ENCODE results near the gene INTS6L. TPM values are rescaled to one million over a fixed set of nuclear protein-coding genes. Genes with fewer than 3 reads are reported as not detected.
"Not testable (repeated sequence)": the region's sequence is repeated elsewhere in the genome, so short reads cannot be mapped to it uniquely, and the experiment has no call there.

INTS6L gene
- total and polyA plus RNA-seq, 3 experiments from 2014 or later, result 5.4 to 20.2 (median 19.4) TPM

- POLR2A ChIA-PET, result no interaction called here
- Mint-ChIP-seq H3K9me3 (no peaks in the 10 kb centered on the region), H3K4me3 (no peak overlapping the region), H3K27ac (no peak overlapping the region), H3K36me3 (peaks cover 0 to 1% (median 0%) of the 10 kb centered on the region in 3 donors), H3K27me3 (peaks cover 1 to 10% of the 10 kb centered on the region in 2 donors), H3K4me1 (no peaks in the 10 kb centered on the region)
- H3K27ac ChIP-seq (ENCODE audit: low read depth, low read length), result no peak overlapping the region
- CTCF ChIA-PET, result no interaction called here
- H3K4me1 ChIP-seq (ENCODE audit: insufficient read depth, low read length), result no peaks in the 10 kb centered on the region
- H3K36me3 ChIP-seq (ENCODE audit: insufficient read depth, low read length), result no peaks in the 10 kb centered on the region
- no peak overlapping the region for H3K4me3 ChIP-seq (ENCODE audit: low read length)
- no peaks in the 10 kb centered on the region for H3K27me3 ChIP-seq (ENCODE audit: insufficient read depth, low read length, poor library complexity, severe bottlenecking)
- no peak for DNase-seq
- H3K9me3 ChIP-seq (ENCODE audit: low read length), result no peaks in the 10 kb centered on the region
Observed at GRCh38 chrX:135595543-135595942, 75.1 kb downstream of the INTS6L start.

DNA sequence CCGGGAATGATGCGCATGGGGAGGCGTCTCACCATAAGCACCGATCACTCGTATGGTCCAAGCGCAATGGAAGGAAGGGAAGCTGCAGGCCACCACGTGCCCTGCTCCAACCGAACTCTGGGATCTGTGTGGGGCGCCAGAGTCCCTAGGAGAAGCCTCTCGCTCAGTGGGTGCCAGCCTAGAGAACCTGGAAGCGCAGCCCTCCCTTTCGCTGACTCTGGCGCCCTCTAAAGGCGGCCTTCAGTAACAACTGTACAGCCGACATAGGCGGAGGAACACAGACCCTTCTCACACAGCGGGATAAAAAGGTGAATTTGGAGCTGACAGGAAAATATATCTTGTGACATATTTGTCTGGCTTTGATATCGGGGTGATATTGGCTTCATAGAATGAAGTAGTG, 76.0 kb downstream of the INTS6L start:
- no peak overlapping the region for H3K4me3 ChIP-seq (ENCODE audit: low read length)
- no peak overlapping the region for H3K4me3 Mint-ChIP-seq
- H3K36me3 ChIP-seq (ENCODE audit: insufficient read depth, low read length), result no peaks in the 10 kb centered on the region
- H3K36me3 Mint-ChIP-seq, result peaks cover 0 to 1% (median 0%) of the 10 kb centered on the region in 3 donors
- H3K9me3 ChIP-seq (ENCODE audit: low read length), result no peaks in the 10 kb centered on the region
- peak; percentile 12 to 56 (median 23) for DNase-seq
- H3K9me3 Mint-ChIP-seq, result no peaks in the 10 kb centered on the region
- H3K27me3 Mint-ChIP-seq, result peaks cover 1 to 12% of the 10 kb centered on the region in 2 donors
- no peak overlapping the region for H3K27ac ChIP-seq (ENCODE audit: low read depth, low read length)
- H3K4me1 ChIP-seq (ENCODE audit: insufficient read depth, low read length), result no peaks in the 10 kb centered on the region
- H3K4me1 Mint-ChIP-seq, result no peaks in the 10 kb centered on the region
- no peak overlapping the region for H3K27ac Mint-ChIP-seq
- ChIA-PET POLR2A (no interaction called here), CTCF (no interaction called here)
- no peaks in the 10 kb centered on the region for H3K27me3 ChIP-seq (ENCODE audit: insufficient read depth, low read length, poor library complexity, severe bottlenecking)

DNA sequence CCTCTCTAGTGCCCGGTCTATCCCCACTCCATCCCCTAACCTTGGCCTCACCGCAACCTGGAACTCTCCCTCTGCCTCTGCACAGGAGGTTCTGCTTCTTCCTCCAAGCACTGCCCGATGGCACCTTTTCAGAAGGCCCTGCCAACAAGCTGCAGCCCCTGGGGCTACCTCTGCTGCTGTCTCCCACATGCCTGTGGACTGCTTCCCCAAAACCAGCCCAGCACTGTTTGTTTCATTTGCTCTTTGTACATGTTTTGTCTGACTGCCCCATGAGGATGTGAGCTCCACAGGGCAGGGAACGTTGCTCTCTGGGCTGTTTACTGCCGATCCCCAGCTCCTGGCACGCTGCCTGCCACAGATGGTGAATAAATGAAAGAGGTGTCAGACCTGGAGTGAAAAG, 85.4 kb downstream of the INTS6L start:
- DNase-seq, result no peak
- Mint-ChIP-seq H3K9me3 (no peaks in the 10 kb centered on the region), H3K27me3 (peaks cover 8 to 31% of the 10 kb centered on the region in 2 donors), H3K4me3 (no peak overlapping the region), H3K36me3 (no peaks in the 10 kb centered on the region), H3K27ac (no peak overlapping the region), H3K4me1 (no peaks in the 10 kb centered on the region)
- POLR2A ChIA-PET, result no interaction called here
- H3K9me3 ChIP-seq (ENCODE audit: low read length), result no peaks in the 10 kb centered on the region
- no peaks in the 10 kb centered on the region for H3K36me3 ChIP-seq (ENCODE audit: insufficient read depth, low read length)
- no peaks in the 10 kb centered on the region for H3K4me1 ChIP-seq (ENCODE audit: insufficient read depth, low read length)
- CTCF ChIA-PET, result no interaction called here
- no peak overlapping the region for H3K27ac ChIP-seq (ENCODE audit: low read depth, low read length)
- no peak overlapping the region for H3K4me3 ChIP-seq (ENCODE audit: low read length)
- H3K27me3 ChIP-seq (ENCODE audit: insufficient read depth, low read length, poor library complexity, severe bottlenecking), result no peaks in the 10 kb centered on the region

DNA sequence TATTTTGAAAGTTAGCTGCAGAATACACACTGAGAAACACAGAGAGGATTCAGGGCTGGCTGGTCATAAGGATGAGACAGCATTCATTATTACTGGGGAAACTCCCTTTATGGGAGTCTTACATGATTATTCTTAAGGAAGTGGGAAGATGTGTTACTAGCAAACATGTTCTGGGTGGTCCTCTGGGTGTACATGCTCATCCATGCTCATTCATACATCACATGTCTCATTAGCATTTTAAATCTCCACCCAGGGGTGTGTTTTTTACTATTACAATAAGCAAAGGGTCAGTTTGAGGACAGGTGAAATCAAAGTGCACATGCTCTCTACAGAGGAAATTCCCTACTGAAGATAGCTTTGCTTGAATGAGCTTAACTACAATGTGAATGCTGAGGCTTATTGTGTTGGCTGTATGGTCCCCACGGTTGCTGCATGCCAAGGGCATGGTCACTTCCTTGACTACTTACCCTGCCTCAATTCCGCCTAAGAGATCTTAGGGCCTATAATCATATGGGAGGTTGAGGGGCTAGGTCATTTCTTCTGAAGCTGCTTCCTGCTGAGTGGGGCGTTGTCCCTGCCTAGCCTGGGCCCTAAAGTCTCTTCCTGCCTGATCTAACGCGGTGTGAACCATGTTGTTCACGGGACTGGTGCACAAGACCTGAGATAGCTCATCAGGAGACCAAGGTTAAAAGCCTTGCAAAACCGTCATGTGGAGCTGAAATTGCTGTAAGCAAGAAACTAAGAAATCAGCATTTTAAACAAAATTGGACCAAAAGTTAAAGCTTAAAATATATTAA, 104.1 kb downstream of the INTS6L start:
- H3K4me1 Mint-ChIP-seq, POLR2A ChIA-PET: not testable (repeated sequence)
- CTCF ChIA-PET, result interaction anchor here (1.3 kb wide), 1 partner anchor 13 kb away, joined by 3 read pairs; no protein-coding TSS in a partner anchor

DNA sequence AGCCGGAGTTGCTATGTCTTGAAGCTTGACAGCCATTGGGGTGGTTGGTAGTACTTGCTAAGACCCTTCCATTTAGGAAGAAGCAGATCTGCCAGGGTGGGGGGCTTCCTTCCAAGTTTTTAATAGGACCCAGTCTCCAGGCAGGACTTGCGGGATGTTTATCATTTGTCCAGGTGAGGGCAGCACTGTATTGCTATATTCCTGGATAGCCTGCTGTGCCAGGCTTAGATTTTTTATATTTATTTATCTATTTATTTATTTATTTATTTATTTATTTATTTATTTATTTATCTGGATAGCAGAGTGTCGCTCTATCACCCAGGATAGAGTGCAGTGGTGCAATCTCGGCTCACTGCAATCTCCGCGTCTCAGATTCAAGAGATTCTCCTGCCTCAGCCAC, 105.5 kb downstream of the INTS6L start:
- Mint-ChIP-seq H3K4me3 (no peak overlapping the region), H3K4me1 (no peaks in the 10 kb centered on the region), H3K9me3 (no peaks in the 10 kb centered on the region), H3K27me3 (peaks cover 0 to under 1% of the 10 kb centered on the region in 2 donors), H3K27ac (no peak overlapping the region), H3K36me3 (no peaks in the 10 kb centered on the region)
- no peak for DNase-seq
- no peaks in the 10 kb centered on the region for H3K27me3 ChIP-seq (ENCODE audit: insufficient read depth, low read length, poor library complexity, severe bottlenecking)
- no peaks in the 10 kb centered on the region for H3K4me1 ChIP-seq (ENCODE audit: insufficient read depth, low read length)
- H3K9me3 ChIP-seq (ENCODE audit: low read length), result no peaks in the 10 kb centered on the region
- no peaks in the 10 kb centered on the region for H3K36me3 ChIP-seq (ENCODE audit: insufficient read depth, low read length)
- no peak overlapping the region for H3K4me3 ChIP-seq (ENCODE audit: low read length)
- no peak overlapping the region for H3K27ac ChIP-seq (ENCODE audit: low read depth, low read length)
- CTCF ChIA-PET, result interaction anchor here (1.3 kb wide), 1 partner anchor 15 kb away, joined by 3 read pairs; no protein-coding TSS in a partner anchor
- POLR2A ChIA-PET, result no interaction called here

More for the DNA sequence above, 104.1 kb downstream of the INTS6L start:
- not testable (repeated sequence) for H3K4me3 ChIP-seq (ENCODE audit: low read length); H3K9me3 Mint-ChIP-seq; DNase-seq; H3K36me3 ChIP-seq (ENCODE audit: insufficient read depth, low read length); H3K27ac Mint-ChIP-seq; H3K4me1 ChIP-seq (ENCODE audit: insufficient read depth, low read length); H3K9me3 ChIP-seq (ENCODE audit: low read length); H3K4me3 Mint-ChIP-seq; H3K36me3 Mint-ChIP-seq; H3K27me3 ChIP-seq (ENCODE audit: insufficient read depth, low read length, poor library complexity, severe bottlenecking); H3K27me3 Mint-ChIP-seq; H3K27ac ChIP-seq (ENCODE audit: low read depth, low read length)

- no peaks in the 10 kb centered on the region for H3K36me3 Mint-ChIP-seq
- POLR2A ChIA-PET, result no interaction called here
Observed at GRCh38 chrX:135629342-135629741, 108.9 kb downstream of the INTS6L start.

More at GRCh38 chrX:135629342-135629741, 108.9 kb downstream of the INTS6L start:
- Mint-ChIP-seq H3K27ac (no peak overlapping the region), H3K4me3 (no peak overlapping the region), H3K9me3 (no peaks in the 10 kb centered on the region), H3K4me1 (no peaks in the 10 kb centered on the region), H3K27me3 (peaks cover 3% of the 10 kb centered on the region in 2 donors)
- CTCF ChIA-PET, result no interaction called here
- H3K27me3 ChIP-seq (ENCODE audit: insufficient read depth, low read length, poor library complexity, severe bottlenecking), result no peaks in the 10 kb centered on the region
- H3K4me3 ChIP-seq (ENCODE audit: low read length), result no peak overlapping the region
- no peaks in the 10 kb centered on the region for H3K4me1 ChIP-seq (ENCODE audit: insufficient read depth, low read length)
- DNase-seq, result no peak
- no peaks in the 10 kb centered on the region for H3K9me3 ChIP-seq (ENCODE audit: low read length)
- H3K27ac ChIP-seq (ENCODE audit: low read depth, low read length), result no peak overlapping the region
- no peaks in the 10 kb centered on the region for H3K36me3 ChIP-seq (ENCODE audit: insufficient read depth, low read length)

Other genes with a start within 250 kb of the INTS6L start
- not detected for gene ETDC, start 211.2 kb upstream of the INTS6L start, total RNA-seq
- not detected for gene ETDC, start 211.2 kb upstream of the INTS6L start, polyA plus RNA-seq
- 1 to 10 TPM; 5.8 to 6.7 TPM for gene ZNF75D, start 176.6 kb upstream of the INTS6L start, total RNA-seq
- gene ZNF75D, start 176.6 kb upstream of the INTS6L start, polyA plus RNA-seq, result 11.4 TPM
- 1 to 10 TPM; 1.6 to 1.8 TPM for gene ZNF449, start 175.9 kb upstream of the INTS6L start, total RNA-seq
- 1.9 TPM for gene ZNF449, start 175.9 kb upstream of the INTS6L start, polyA plus RNA-seq
- gene SMIM10L2A, start 98.7 kb upstream of the INTS6L start, total RNA-seq, result under 1 TPM; 0.48 to 0.62 TPM
- gene SMIM10L2A, start 98.7 kb upstream of the INTS6L start, polyA plus RNA-seq, result 0.10 TPM
- gene CT45A1, start 193.0 kb downstream of the INTS6L start, total RNA-seq, result not detected
- not detected for gene CT45A1, start 193.0 kb downstream of the INTS6L start, polyA plus RNA-seq
- gene CT45A3, start 247.5 kb downstream of the INTS6L start, total RNA-seq, result not detected
- not detected for gene CT45A3, start 247.5 kb downstream of the INTS6L start, polyA plus RNA-seq